GM19452 (cell line): Measurements from ENCODE around the gene EPHB1.
"Not testable (repeated sequence)": the region's sequence is repeated elsewhere in the genome, so short reads cannot be mapped to it uniquely, and the experiment has no call there.

Source experiments
- ATAC-seq: cut with Tn5 transposase; IDR thresholded peaks from one replicate; pipeline ENCODE4 v1.9.1; 2021; ENCODE audit not compliant: unreplicated experiment

Gene EPHB1

GRCh38 chr3:135106445-135106844, 311.4 kb downstream of the EPHB1 start:
- no peak for ATAC-seq

GRCh38 chr3:135107043-135107442, 312.0 kb downstream of the EPHB1 start:
- ATAC-seq: no peak

GRCh38 chr3:135109681-135110080, 314.6 kb downstream of the EPHB1 start:
- no peak for ATAC-seq

GRCh38 chr3:135114551-135114950, 319.5 kb downstream of the EPHB1 start:
- not testable (repeated sequence) for ATAC-seq

- no peak for ATAC-seq
These were observed 322.9 kb downstream of the EPHB1 start for GRCh38 chr3:135117977-135118376.

- no peak for ATAC-seq
These were observed 323.7 kb downstream of the EPHB1 start for GRCh38 chr3:135118792-135119191.

GRCh38 chr3:135125171-135125801, 330.2 kb downstream of the EPHB1 start:
- no peak for ATAC-seq

- no peak for ATAC-seq
These were observed 332.9 kb downstream of the EPHB1 start for GRCh38 chr3:135127946-135128470.

- no peak for ATAC-seq
These were observed 333.8 kb downstream of the EPHB1 start for GRCh38 chr3:135128818-135129217.

GRCh38 chr3:135131290-135131689, 336.2 kb downstream of the EPHB1 start:
- no peak for ATAC-seq

- ATAC-seq: no peak
These were observed 339.0 kb downstream of the EPHB1 start for GRCh38 chr3:135133905-135134683.

GRCh38 chr3:135134684-135135075, 339.6 kb downstream of the EPHB1 start:
- no peak for ATAC-seq

GRCh38 chr3:135135445-135135844, 340.4 kb downstream of the EPHB1 start:
- no peak for ATAC-seq

GRCh38 chr3:135136361-135137100, 341.5 kb downstream of the EPHB1 start:
- no peak for ATAC-seq

- no peak for ATAC-seq
These were observed 342.2 kb downstream of the EPHB1 start for GRCh38 chr3:135137296-135137695.

- no peak for ATAC-seq
These were observed 343.7 kb downstream of the EPHB1 start for GRCh38 chr3:135138776-135139175.

- ATAC-seq: no peak
These were observed 345.5 kb downstream of the EPHB1 start for GRCh38 chr3:135140591-135140990.

GRCh38 chr3:135141160-135141559, 346.1 kb downstream of the EPHB1 start:
- no peak for ATAC-seq

GRCh38 chr3:135141672-135142071, 346.6 kb downstream of the EPHB1 start:
- ATAC-seq: no peak

- ATAC-seq: no peak
These were observed 347.5 kb downstream of the EPHB1 start for GRCh38 chr3:135142530-135142929.

GRCh38 chr3:135143474-135143873, 348.4 kb downstream of the EPHB1 start:
- no peak for ATAC-seq

GRCh38 chr3:135145581-135145980, 350.5 kb downstream of the EPHB1 start:
- no peak for ATAC-seq
